T-helper 17 cell (primary cell): Measurements from ENCODE around the gene PGAP3. TPM values are rescaled to one million over a fixed set of nuclear protein-coding genes. Genes with fewer than 3 reads are reported as not detected.

Experiments used
- ATAC-seq: fragments of 150-1000 bp; cut with Tn5 transposase; 2 replicates; pipeline ENCODE4 v1.10.0; 2021; ENCODE audit warnings: mild to moderate bottlenecking, moderate library complexity
- DNase-seq, 3 donors: peaks; one replicate each; pipeline versions ENCODE4 v3.0.0 to v3.0.0-alpha.2; 2020 to 2021
- H3K9me3 ChIP-seq: one replicate; pipeline ENCODE4 v1.7.0; 2013; ENCODE audit warnings: low read length, mild to moderate bottlenecking; ENCODE audit not compliant: control insufficient read depth, poor library complexity, severe bottlenecking
- H3K27ac Mint-ChIP-seq: one replicate; pipeline ENCODE4 v1.8.0; 2022; ENCODE audit warnings: mild to moderate bottlenecking, moderate library complexity, mixed read lengths
- H3K27me3 Mint-ChIP-seq: one replicate; pipeline ENCODE4 v1.8.0; 2022; ENCODE audit warnings: mixed read lengths
- H3K36me3 Mint-ChIP-seq: one replicate; pipeline ENCODE4 v1.8.0; 2022; ENCODE audit warnings: low read depth, mixed read lengths
- H3K4me1 Mint-ChIP-seq: one replicate; pipeline ENCODE4 v1.8.0; 2022; ENCODE audit warnings: mild to moderate bottlenecking, mixed read lengths
- H3K4me3 Mint-ChIP-seq: one replicate; pipeline ENCODE4 v1.8.0; 2022; ENCODE audit warnings: mild to moderate bottlenecking, moderate library complexity, mixed read lengths
- total RNA-seq, 4 donors: library from RNA in 2 of 4; stranded (reverse) in 2 of 4; gene quantifications; one replicate each; pipeline ENCODE4 v1.2.3 and lab custom pipeline; 2022 to 2026

Gene PGAP3
- total RNA-seq, 2 donors from 2014 or later, result 28.8 to 31.3 TPM

GRCh38 chr17:39636587-39636926 is 51.3 kb downstream of the PGAP3 start:
- Mint-ChIP-seq H3K27ac (peak overlapping the region; percentile 95), H3K4me3 (peak overlapping the region; percentile 97), H3K36me3 (peaks cover 2% of the 10 kb centered on the region), H3K27me3 (peaks cover 6% of the 10 kb centered on the region), H3K4me1 (peaks cover 36% of the 10 kb centered on the region)
- DNase-seq (no peak), ATAC-seq (no peak)
- H3K9me3 ChIP-seq, result no peaks in the 10 kb centered on the region

- peak overlapping the region; percentile 33 for H3K4me3 Mint-ChIP-seq
- no peak for ATAC-seq
- H3K27me3 Mint-ChIP-seq, result peaks cover 14% of the 10 kb centered on the region
- H3K9me3 ChIP-seq, result no peaks in the 10 kb centered on the region
- DNase-seq, result no peak
- peak overlapping the region; percentile 95 for H3K27ac Mint-ChIP-seq
- H3K4me1 Mint-ChIP-seq, result peaks cover 37% of the 10 kb centered on the region
- peaks cover 4% of the 10 kb centered on the region for H3K36me3 Mint-ChIP-seq
These were observed 52.2 kb downstream of the PGAP3 start for GRCh38 chr17:39635614-39636176.

- H3K27ac Mint-ChIP-seq, result peak overlapping the region; percentile 83
- peak overlapping the region; percentile 15 for H3K4me3 Mint-ChIP-seq
These were observed 53.4 kb downstream of the PGAP3 start for GRCh38 chr17:39634384-39634871.

GRCh38 chr17:39633570-39634183 is 54.2 kb downstream of the PGAP3 start:
- no peak overlapping the region for H3K27ac Mint-ChIP-seq
- H3K9me3 ChIP-seq, result no peaks in the 10 kb centered on the region
- ATAC-seq, result no peak
- H3K4me3 Mint-ChIP-seq, result no peak overlapping the region
- peaks cover 24% of the 10 kb centered on the region for H3K4me1 Mint-ChIP-seq
- H3K36me3 Mint-ChIP-seq, result peaks cover 5% of the 10 kb centered on the region
- no peak for DNase-seq
- H3K27me3 Mint-ChIP-seq, result peaks cover 21% of the 10 kb centered on the region

More at GRCh38 chr17:39634384-39634871, 53.4 kb downstream of the PGAP3 start:
- H3K4me1 Mint-ChIP-seq, result peaks cover 29% of the 10 kb centered on the region
- no peak for ATAC-seq
- H3K27me3 Mint-ChIP-seq, result peaks cover 16% of the 10 kb centered on the region
- H3K36me3 Mint-ChIP-seq, result peaks cover 4% of the 10 kb centered on the region
- H3K9me3 ChIP-seq, result no peaks in the 10 kb centered on the region
- DNase-seq, result no peak

- Mint-ChIP-seq H3K36me3 (peaks cover 5% of the 10 kb centered on the region), H3K4me1 (peaks cover 12% of the 10 kb centered on the region), H3K4me3 (no peak overlapping the region), H3K27ac (no peak overlapping the region), H3K27me3 (peaks cover 25% of the 10 kb centered on the region)
- no peak for DNase-seq
- no peak for ATAC-seq
- no peaks in the 10 kb centered on the region for H3K9me3 ChIP-seq
These were observed 55.5 kb downstream of the PGAP3 start for GRCh38 chr17:39632153-39632941.

GRCh38 chr17:39631403-39631802 is 56.5 kb downstream of the PGAP3 start:
- Mint-ChIP-seq H3K27ac (no peak overlapping the region), H3K4me3 (no peak overlapping the region)
- ATAC-seq, result no peak

DNA sequence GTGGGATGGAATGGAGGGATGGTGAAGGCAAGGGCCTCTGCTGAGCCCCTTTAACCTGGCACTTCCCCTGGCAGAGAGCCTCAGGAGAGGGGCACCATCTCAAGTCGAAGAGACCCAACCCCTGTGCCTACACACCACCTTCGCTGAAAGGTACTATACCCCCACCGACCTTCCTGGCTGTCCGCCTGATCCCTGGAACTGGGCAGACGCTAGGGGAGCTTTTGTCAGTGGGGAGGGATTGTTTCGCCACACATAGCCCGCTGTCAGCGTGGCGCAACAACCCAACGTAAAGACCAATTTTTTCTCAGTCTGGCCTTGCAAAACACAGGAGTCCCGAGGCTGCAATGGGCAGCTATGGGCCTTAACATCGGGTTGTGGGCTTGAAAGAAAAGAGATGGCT is 58.0 kb downstream of the PGAP3 start:
- DNase-seq (no peak), ATAC-seq (no peak)
- peaks cover 19% of the 10 kb centered on the region for H3K4me1 Mint-ChIP-seq
- peaks cover 5% of the 10 kb centered on the region for H3K36me3 Mint-ChIP-seq
- no peak overlapping the region for H3K4me3 Mint-ChIP-seq
- peaks cover 43% of the 10 kb centered on the region for H3K27me3 Mint-ChIP-seq
- H3K9me3 ChIP-seq, result no peaks in the 10 kb centered on the region
- no peak overlapping the region for H3K27ac Mint-ChIP-seq

More at GRCh38 chr17:39631403-39631802, 56.5 kb downstream of the PGAP3 start:
- H3K27me3 Mint-ChIP-seq, result peaks cover 28% of the 10 kb centered on the region
- peaks cover 5% of the 10 kb centered on the region for H3K36me3 Mint-ChIP-seq
- H3K4me1 Mint-ChIP-seq, result peaks cover 15% of the 10 kb centered on the region
- H3K9me3 ChIP-seq, result no peaks in the 10 kb centered on the region
- no peak for DNase-seq

- H3K27me3 Mint-ChIP-seq, result peaks cover 47% of the 10 kb centered on the region
- no peak overlapping the region for H3K27ac Mint-ChIP-seq
- DNase-seq (no peak), ATAC-seq (no peak)
- no peaks in the 10 kb centered on the region for H3K9me3 ChIP-seq
- H3K36me3 Mint-ChIP-seq, result peaks cover 5% of the 10 kb centered on the region
- H3K4me1 Mint-ChIP-seq, result peaks cover 21% of the 10 kb centered on the region
- no peak overlapping the region for H3K4me3 Mint-ChIP-seq
These were observed 58.4 kb downstream of the PGAP3 start for GRCh38 chr17:39629494-39629880.

DNA sequence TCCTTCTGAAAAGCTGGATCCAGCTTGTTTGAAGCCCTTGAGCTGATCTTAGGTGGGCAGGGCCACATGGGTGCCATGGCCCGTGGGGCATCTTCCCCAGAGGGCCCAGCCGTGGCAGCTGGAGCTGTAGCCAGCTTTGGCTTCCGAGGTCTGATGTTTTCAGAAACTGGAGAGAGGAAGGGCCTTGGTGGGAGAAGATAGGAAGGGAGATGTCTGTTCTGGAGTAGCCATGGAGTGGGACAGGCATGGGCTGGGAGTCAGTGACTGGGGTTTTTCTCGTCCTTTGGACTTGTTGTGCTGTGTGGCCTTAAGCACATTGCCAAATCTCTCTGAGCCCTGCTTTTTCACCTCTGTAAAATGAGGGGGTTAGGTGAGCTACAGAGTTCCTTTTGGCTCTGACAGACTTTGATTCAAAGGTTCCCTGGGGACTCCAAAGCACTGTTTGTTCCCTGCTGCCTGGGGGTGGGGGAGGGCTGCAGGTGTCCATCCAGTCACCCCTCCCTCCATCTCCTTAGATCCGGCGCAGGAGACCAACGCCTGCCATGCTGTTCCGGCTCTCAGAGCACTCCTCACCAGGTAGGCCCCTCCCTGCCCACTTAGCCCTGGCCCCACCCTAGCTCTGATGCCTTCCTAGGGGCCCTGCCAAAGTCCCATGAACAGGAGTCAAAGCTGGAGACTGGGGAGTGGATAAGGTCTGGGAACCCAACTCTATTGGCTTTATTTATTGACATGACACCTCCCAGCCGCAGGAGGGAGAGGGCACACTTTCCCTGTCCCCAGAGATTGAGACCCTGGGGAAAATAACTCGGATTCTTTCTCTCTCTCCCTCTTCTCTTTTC is 59.0 kb downstream of the PGAP3 start:
- Mint-ChIP-seq H3K27ac (peak overlapping the region; percentile 45), H3K4me1 (peaks cover 19% of the 10 kb centered on the region), H3K27me3 (peaks cover 47% of the 10 kb centered on the region), H3K36me3 (peaks cover 5% of the 10 kb centered on the region), H3K4me3 (no peak overlapping the region)
- H3K9me3 ChIP-seq, result no peaks in the 10 kb centered on the region
- DNase-seq (no peak), ATAC-seq (no peak)

- DNase-seq (no peak), ATAC-seq (no peak)
- peaks cover 47% of the 10 kb centered on the region for H3K27me3 Mint-ChIP-seq
- H3K9me3 ChIP-seq, result no peaks in the 10 kb centered on the region
- no peak overlapping the region for H3K4me3 Mint-ChIP-seq
- H3K36me3 Mint-ChIP-seq, result peaks cover 5% of the 10 kb centered on the region
- H3K27ac Mint-ChIP-seq, result peak overlapping the region; percentile 45
- H3K4me1 Mint-ChIP-seq, result peaks cover 21% of the 10 kb centered on the region
These were observed 59.9 kb downstream of the PGAP3 start for GRCh38 chr17:39627712-39628516.

GRCh38 chr17:39627047-39627711 is 60.7 kb downstream of the PGAP3 start:
- Mint-ChIP-seq H3K36me3 (peaks cover 5% of the 10 kb centered on the region), H3K27me3 (peaks cover 47% of the 10 kb centered on the region), H3K4me1 (peaks cover 26% of the 10 kb centered on the region), H3K27ac (no peak overlapping the region), H3K4me3 (no peak overlapping the region)
- no peaks in the 10 kb centered on the region for H3K9me3 ChIP-seq
- ATAC-seq, result no peak
- DNase-seq, result no peak
